K562 (cell line): ENCODE results near the gene ZNF335. TPM values are rescaled to one million over a fixed set of nuclear protein-coding genes. Genes with fewer than 3 reads are reported as not detected.
A peak's percentile ranks its signal among the peaks of the same experiment; 100 is the strongest.

Experiments used
- CTCF ChIP-seq, 3 experiments: IDR thresholded peaks in 2 of 3; conservative IDR thresholded peaks in 1 of 3; 2 replicates each; pipeline ENCODE4 v1.5.1; 2011 to 2012; ENCODE audit warnings: low read length in 3 of 3, mild to moderate bottlenecking in 3 of 3, control low read depth in 2 of 3, improper control_type of control experiment in 1 of 3, inconsistent platforms in 1 of 3, low read depth in 1 of 3, mixed read lengths in 1 of 3, moderate library complexity in 1 of 3; ENCODE audit not compliant: insufficient read depth in 2 of 3
- HDAC2 ChIP-seq: fragments of 450-650 bp; IDR thresholded peaks from 2 replicates; pipeline ENCODE4 v1.6.1; 2016; ENCODE audit warnings: mild to moderate bottlenecking
- IRF2 ChIP-seq: sonication (generic); formaldehyde crosslinking; IDR thresholded peaks from 2 replicates; pipeline ENCODE4 v1.8.1; 2022; ENCODE audit warnings: mild to moderate bottlenecking, missing genetic modification reagents
- IRF9 ChIP-seq: fragments of 450-650 bp; IDR thresholded peaks from 2 replicates; pipeline ENCODE4 v1.6.1; 2016; ENCODE audit warnings: missing biosample characterization, missing genetic modification characterization
- NCOA1 ChIP-seq: fragments of 450-650 bp; IDR thresholded peaks from 2 replicates; pipeline ENCODE4 v1.6.1; 2016; ENCODE audit warnings: low read depth
- POLR2H ChIP-seq: IDR thresholded peaks from 2 replicates; pipeline ENCODE4 v1.6.1; 2016; ENCODE audit warnings: missing genetic modification characterization, low read depth, mild to moderate bottlenecking, control low read depth, missing compliant biosample characterization, moderate library complexity
- PYGO2 ChIP-seq: fragments of 450-650 bp; IDR thresholded peaks from 2 replicates; pipeline ENCODE4 v1.6.1; 2016; ENCODE audit warnings: mild to moderate bottlenecking, missing genetic modification characterization, moderate library complexity, missing compliant biosample characterization
- SMC3 ChIP-seq: conservative IDR thresholded peaks from 2 replicates; pipeline ENCODE4 v1.6.1; 2011; ENCODE audit warnings: low read depth, low read length, improper control_type of control experiment; ENCODE audit not compliant: insufficient read depth
- polyA plus RNA-seq, 8 experiments: library from polyadenylated mRNA; depleted of rRNA in 4 of 8; stranded (reverse) in 5 of 8; unstranded in 3 of 8; fragments of >200 nt; fragmentation: Nextera tagmentation in 2 of 8; fragmentation: Illumina TruSeq in 1 of 8; extraction: Ambion mirVana in 2 of 8; extraction: Trizol in 1 of 8; gene quantifications; 2 replicates each; pipeline versions ENCODE4 v1.2.1 to v1.2.3, GENCODE V29; 2011 to 2014; ENCODE audit warnings: inconsistent platforms in 1 of 8, missing spikeins in 1 of 8
- total RNA-seq, 7 experiments: library from RNA; depleted of rRNA in 6 of 7; stranded (reverse); fragments of >200 nt in 6 of 7; fragmentation: Illumina TruSeq in 2 of 7; extraction: Trizol in 2 of 7; gene quantifications; 2 replicates each; pipeline versions ENCODE4 v1.2.1 to v1.2.3, GENCODE V29; 2011 to 2021; ENCODE audit warnings: low replicate concordance in 1 of 7
- TF ChIP-seq, protein P1 (sequence below), 2 experiments: fragments of 450-650 bp; formaldehyde crosslinking in 1 of 2; IDR thresholded peaks; 2 replicates each; pipeline versions ENCODE4 v1.4.0 to v1.6.1; 2014 to 2020; ENCODE audit warnings: mild to moderate bottlenecking in 2 of 2, borderline replicate concordance in 1 of 2, low read depth in 1 of 2
- TF ChIP-seq, protein P2 (sequence below): sonication (generic); formaldehyde crosslinking; IDR thresholded peaks from 2 replicates; pipeline ENCODE4 v1.8.0; 2022; ENCODE audit warnings: mild to moderate bottlenecking, low read depth, missing genetic modification reagents
- TF ChIP-seq, protein P3 (sequence below): fragments of 450-650 bp; formaldehyde crosslinking; IDR thresholded peaks from 2 replicates; pipeline ENCODE4 v1.4.0; 2020; ENCODE audit warnings: mild to moderate bottlenecking, moderate library complexity

Gene ZNF335
- total and polyA plus RNA-seq, 9 of the 15 experiments (the other 6 are each of a cell fraction or from before 2014, with no cell fraction given), result 0.39 to 16.0 (median 7.6) TPM

DNA sequence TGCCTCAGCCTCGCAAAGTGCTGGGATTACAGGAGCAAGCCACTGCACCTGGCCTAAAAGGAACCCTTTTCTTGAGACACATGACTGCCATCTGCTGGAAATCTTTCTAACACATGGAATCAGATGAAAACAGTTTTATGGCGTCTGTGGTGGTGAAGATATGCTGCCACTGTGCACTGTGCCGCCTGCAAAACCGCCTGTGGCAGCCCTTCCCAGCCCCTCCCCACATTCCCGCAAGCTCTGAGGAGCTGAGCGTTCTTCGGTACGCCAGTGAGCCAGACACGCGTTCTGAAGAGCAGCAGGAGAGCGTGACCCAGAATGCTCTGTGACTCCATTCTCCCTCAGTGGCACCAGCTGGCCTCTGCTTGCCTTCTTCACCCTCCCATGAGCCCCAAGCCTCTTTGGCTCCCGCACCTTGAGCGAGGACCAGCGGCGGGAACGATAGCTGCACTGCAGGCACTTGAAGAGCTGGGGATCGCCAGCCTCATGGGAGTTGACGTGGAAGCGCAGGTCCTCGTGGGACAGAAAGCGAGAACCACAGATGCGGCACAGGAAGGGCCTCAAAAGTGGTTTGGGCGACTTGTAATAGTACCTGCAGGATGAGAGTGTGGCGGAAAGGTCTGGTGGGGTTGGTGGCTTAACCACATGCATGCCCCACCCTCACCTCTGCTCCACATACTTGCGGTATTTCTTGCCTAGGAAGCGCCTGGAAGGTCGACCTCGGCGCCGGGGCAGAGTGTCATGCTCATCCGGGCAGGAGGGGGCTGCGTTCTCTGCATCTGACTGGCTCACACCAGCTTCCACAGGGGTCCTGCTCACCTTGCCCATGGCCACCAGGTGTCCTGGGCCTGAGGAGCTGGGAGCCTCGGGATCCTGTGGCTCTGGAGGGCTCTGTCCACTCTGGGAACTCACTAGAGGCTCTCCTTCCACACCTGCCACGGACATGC lies 8.7 kb downstream of the ZNF335 start (continued):
- TF ChIP-seq, protein P1, sequence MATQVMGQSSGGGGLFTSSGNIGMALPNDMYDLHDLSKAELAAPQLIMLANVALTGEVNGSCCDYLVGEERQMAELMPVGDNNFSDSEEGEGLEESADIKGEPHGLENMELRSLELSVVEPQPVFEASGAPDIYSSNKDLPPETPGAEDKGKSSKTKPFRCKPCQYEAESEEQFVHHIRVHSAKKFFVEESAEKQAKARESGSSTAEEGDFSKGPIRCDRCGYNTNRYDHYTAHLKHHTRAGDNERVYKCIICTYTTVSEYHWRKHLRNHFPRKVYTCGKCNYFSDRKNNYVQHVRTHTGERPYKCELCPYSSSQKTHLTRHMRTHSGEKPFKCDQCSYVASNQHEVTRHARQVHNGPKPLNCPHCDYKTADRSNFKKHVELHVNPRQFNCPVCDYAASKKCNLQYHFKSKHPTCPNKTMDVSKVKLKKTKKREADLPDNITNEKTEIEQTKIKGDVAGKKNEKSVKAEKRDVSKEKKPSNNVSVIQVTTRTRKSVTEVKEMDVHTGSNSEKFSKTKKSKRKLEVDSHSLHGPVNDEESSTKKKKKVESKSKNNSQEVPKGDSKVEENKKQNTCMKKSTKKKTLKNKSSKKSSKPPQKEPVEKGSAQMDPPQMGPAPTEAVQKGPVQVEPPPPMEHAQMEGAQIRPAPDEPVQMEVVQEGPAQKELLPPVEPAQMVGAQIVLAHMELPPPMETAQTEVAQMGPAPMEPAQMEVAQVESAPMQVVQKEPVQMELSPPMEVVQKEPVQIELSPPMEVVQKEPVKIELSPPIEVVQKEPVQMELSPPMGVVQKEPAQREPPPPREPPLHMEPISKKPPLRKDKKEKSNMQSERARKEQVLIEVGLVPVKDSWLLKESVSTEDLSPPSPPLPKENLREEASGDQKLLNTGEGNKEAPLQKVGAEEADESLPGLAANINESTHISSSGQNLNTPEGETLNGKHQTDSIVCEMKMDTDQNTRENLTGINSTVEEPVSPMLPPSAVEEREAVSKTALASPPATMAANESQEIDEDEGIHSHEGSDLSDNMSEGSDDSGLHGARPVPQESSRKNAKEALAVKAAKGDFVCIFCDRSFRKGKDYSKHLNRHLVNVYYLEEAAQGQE (IDR thresholded peaks at IDR 0.05; ENCODE audit: borderline replicate concordance), result peak; percentile 75
- TF ChIP-seq, protein P1 (CRISPR knock-in tag; IDR thresholded peaks at IDR 0.05; ENCODE audit: low read depth), result no peak
- TF ChIP-seq IRF9 (tag) (no peak), POLR2H (tag) (no peak), NCOA1 (no peak), SMC3 (peak; percentile 48), CTCF (IDR thresholded peaks at IDR 0.05 in 2 of 3, conservative IDR thresholded peaks at IDR 0.05 in 1 of 3; ENCODE audit: insufficient read depth in 2 of 3, low read depth in 1 of 3, low read length in 3 of 3) (peak; percentile 43 to 66 (median 53); a peak in 5 of 6 replicates), PYGO2 (tag) (no peak), HDAC2 (no peak), IRF2 (CRISPR knock-in tag) (no peak)
- TF ChIP-seq, protein P2, sequence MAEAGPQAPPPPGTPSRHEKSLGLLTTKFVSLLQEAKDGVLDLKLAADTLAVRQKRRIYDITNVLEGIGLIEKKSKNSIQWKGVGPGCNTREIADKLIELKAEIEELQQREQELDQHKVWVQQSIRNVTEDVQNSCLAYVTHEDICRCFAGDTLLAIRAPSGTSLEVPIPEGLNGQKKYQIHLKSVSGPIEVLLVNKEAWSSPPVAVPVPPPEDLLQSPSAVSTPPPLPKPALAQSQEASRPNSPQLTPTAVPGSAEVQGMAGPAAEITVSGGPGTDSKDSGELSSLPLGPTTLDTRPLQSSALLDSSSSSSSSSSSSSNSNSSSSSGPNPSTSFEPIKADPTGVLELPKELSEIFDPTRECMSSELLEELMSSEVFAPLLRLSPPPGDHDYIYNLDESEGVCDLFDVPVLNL, result no peak
- TF ChIP-seq, protein P3, sequence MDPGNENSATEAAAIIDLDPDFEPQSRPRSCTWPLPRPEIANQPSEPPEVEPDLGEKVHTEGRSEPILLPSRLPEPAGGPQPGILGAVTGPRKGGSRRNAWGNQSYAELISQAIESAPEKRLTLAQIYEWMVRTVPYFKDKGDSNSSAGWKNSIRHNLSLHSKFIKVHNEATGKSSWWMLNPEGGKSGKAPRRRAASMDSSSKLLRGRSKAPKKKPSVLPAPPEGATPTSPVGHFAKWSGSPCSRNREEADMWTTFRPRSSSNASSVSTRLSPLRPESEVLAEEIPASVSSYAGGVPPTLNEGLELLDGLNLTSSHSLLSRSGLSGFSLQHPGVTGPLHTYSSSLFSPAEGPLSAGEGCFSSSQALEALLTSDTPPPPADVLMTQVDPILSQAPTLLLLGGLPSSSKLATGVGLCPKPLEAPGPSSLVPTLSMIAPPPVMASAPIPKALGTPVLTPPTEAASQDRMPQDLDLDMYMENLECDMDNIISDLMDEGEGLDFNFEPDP (CRISPR knock-in tag), result no peak
